Measurements from ENCODE around the gene KLF1. TPM values are rescaled to one million over a fixed set of nuclear protein-coding genes. Genes with fewer than 3 reads are reported as not detected.
"Not testable (repeated sequence)": the region's sequence is repeated elsewhere in the genome, so short reads cannot be mapped to it uniquely, and the experiment has no call there.

KLF1 gene
- polyA plus RNA-seq, 1 of the 3 experiments (the other 2 are of a cell fraction) = not detected

DNA sequence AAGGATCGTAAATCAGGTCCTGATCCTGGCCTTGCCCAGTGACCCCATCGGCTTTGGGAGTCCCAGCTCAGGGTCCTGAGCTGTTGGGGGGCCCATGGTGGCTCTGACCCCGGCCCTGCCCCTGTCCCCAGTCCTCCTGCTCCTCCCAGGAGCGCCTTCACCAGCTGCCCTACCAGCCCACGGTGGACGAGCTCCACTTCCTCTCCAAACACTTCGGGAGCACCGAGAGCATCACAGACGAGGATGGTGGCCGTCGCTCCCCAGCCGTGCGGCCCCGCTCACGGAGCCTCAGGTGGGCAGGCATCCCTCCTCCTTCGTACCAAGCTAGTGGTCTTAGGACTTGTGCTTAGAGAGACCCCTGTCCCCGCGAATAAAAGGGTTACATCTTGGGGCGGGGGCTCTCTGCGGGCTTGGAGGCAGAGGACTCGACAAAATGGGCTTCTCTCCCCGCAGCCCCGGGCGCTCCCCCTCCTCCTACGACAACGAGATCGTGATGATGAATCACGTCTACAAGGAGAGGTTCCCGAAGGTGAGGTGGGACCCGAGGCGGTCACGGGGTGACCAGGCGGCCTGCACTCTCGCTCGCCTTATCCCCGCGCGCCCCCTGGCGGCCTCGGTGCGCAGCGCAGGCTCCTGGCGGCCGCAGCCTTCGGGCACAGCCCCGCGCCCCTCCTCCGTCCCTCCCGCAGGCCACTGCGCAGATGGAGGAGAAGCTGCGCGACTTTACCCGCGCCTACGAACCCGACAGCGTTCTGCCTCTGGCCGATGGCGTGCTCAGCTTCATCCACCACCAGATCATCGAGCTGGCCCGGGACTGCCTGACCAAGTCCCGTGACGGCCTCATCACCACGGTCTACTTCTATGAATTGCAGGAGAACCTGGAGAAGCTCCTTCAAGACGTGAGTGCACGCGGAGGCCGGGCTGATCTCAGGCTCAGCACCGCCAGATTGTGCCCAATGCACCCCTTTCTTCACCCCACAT, 39.6 kb downstream of the KLF1 start (continued):
- TF ChIP-seq, protein P1, sequence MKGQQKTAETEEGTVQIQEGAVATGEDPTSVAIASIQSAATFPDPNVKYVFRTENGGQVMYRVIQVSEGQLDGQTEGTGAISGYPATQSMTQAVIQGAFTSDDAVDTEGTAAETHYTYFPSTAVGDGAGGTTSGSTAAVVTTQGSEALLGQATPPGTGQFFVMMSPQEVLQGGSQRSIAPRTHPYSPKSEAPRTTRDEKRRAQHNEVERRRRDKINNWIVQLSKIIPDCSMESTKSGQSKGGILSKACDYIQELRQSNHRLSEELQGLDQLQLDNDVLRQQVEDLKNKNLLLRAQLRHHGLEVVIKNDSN (IDR thresholded peaks at IDR 0.05; ENCODE audit: borderline replicate concordance, low read depth) = no peak; the same call in 1 of the 2 replicates
- TF ChIP-seq, protein P2, sequence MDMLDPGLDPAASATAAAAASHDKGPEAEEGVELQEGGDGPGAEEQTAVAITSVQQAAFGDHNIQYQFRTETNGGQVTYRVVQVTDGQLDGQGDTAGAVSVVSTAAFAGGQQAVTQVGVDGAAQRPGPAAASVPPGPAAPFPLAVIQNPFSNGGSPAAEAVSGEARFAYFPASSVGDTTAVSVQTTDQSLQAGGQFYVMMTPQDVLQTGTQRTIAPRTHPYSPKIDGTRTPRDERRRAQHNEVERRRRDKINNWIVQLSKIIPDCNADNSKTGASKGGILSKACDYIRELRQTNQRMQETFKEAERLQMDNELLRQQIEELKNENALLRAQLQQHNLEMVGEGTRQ (IDR thresholded peaks at IDR 0.05; ENCODE audit: borderline replicate concordance, low read depth, low read length) = no peak
- TF ChIP-seq TEAD4 (IDR thresholded peaks at IDR 0.05; ENCODE audit: borderline replicate concordance, insufficient read depth) (no peak), FOSL2 (IDR thresholded peaks at IDR 0.05; ENCODE audit: borderline replicate concordance, low read depth) (no peak)
- TF ChIP-seq, protein P3, sequence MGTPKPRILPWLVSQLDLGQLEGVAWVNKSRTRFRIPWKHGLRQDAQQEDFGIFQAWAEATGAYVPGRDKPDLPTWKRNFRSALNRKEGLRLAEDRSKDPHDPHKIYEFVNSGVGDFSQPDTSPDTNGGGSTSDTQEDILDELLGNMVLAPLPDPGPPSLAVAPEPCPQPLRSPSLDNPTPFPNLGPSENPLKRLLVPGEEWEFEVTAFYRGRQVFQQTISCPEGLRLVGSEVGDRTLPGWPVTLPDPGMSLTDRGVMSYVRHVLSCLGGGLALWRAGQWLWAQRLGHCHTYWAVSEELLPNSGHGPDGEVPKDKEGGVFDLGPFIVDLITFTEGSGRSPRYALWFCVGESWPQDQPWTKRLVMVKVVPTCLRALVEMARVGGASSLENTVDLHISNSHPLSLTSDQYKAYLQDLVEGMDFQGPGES (IDR thresholded peaks at IDR 0.05; ENCODE audit: low read depth, low read length) = no peak

DNA sequence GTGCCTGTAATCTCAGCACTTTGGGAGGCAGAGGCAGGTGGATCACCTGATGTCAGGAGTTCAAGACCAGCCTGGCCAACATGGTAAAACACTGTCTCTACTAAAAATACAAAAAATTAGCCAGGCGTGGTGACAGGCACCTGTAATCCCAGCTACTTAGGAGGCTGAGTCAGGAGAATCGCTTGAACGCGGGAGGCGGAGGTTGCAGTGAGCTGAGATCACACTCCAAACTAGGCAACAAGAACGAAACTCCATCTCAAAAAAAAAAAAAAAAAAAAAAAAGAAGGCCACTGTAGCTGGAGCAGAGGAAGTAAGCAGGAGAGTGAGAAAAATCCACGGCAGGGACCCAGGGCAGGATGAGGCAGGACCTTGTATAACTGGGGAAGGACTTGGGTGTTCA, 40.4 kb downstream of the KLF1 start:
- H3K27me3 ChIP-seq (ENCODE audit: insufficient read depth); H3K4me2 ChIP-seq; H3K9me2 ChIP-seq; H3K27ac ChIP-seq (ENCODE audit: low read depth in 2 of 2, low read length in 1 of 2); DNase-seq; H3K4me3 ChIP-seq (ENCODE audit: low read depth in 2 of 2, low read length in 1 of 2); H3K9me3 ChIP-seq; H3K4me1 ChIP-seq (ENCODE audit: control insufficient read depth in 1 of 2, insufficient read depth in 2 of 2, low read depth in 1 of 2, low read length in 1 of 2); H2AFZ ChIP-seq (ENCODE audit: low read depth); H3F3A ChIP-seq (replicated peaks; ENCODE audit: insufficient read depth); H3K9ac ChIP-seq; H3K79me2 ChIP-seq (ENCODE audit: insufficient read depth); H3K36me3 ChIP-seq (replicated peaks in 1 of 2; ENCODE audit: control insufficient read depth in 1 of 2, insufficient read depth in 2 of 2, low read length in 1 of 2); H4K20me1 ChIP-seq (ENCODE audit: insufficient read depth): not testable (repeated sequence)
- ChIA-PET CTCF (interaction anchor here (0.6 to 4.9 kb wide), 29 partner anchors 8 to 169 kb away, joined by 3 to 69 read pairs (median 6); partner anchors contain the start of genes BEST2, DNASE2, JUNB and KLF1), POLR2A (interaction anchor here (1.0 to 1.7 kb wide), 2 partner anchors 18 to 55 kb away, joined by 3 to 4 read pairs; no protein-coding TSS in a partner anchor)
- WGBS (ENCODE audit: low lambda C conversion rate) = 88% methylated on average over 7 of the region's 7 CpGs

DNA sequence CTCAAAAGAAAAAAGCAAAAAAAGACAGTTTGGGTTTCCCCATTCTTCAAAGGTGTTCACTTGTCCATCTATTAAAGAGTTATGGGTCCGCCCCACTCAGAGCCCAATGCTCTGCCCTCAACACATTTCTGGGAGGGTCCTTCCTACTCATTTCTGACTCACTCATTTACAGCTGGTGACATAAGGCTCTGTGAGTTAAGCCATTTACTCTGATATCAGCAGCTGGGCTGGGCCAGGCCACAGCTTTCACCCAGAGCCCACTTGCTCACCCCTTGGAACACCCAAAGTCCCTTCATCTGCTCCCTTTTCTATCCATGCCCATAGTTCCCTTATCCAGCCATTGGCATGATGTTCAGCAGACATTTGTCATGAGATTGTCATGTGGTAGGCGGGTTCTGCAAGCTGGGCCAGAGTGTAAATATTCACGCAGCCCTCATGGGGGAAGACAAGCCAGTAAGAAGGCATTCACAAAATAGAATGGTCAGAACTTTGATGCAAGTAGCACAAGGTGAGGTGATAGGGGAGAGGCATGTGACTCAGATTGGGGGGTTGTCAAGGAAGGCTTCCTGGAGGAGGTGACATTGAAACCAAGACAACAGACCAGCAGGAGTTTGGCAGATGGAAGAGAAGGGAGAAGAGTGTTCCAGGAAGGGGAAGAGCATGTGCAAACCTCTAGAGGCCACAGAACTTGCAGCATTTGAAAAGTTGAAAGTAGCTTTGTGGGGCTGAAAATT, 42.8 kb downstream of the KLF1 start:
- no peak overlapping the region for H3K27ac ChIP-seq (ENCODE audit: low read depth in 2 of 2, low read length in 1 of 2)
- no peaks in the 10 kb centered on the region for H3K9me2 ChIP-seq
- H3K27me3 ChIP-seq (ENCODE audit: insufficient read depth) = no peaks in the 10 kb centered on the region
- ChIA-PET CTCF (interaction anchor here (0.6 to 1.2 kb wide), 2 partner anchors 36 to 41 kb away, joined by 3 read pairs; no protein-coding TSS in a partner anchor), POLR2A (no interaction called here)
- H3K36me3 ChIP-seq (replicated peaks in 1 of 2; ENCODE audit: control insufficient read depth in 1 of 2, insufficient read depth in 2 of 2, low read length in 1 of 2) = no peaks in the 10 kb centered on the region
- TF ChIP-seq MEF2A (IDR thresholded peaks at IDR 0.05; ENCODE audit: borderline replicate concordance, low read depth) = no peak
- no peak for TF ChIP-seq MXI1 (IDR thresholded peaks at IDR 0.05; ENCODE audit: low read depth, low read length)
- no peak for TF ChIP-seq GATA2 (CRISPR knock-in tag; IDR thresholded peaks at IDR 0.05)
- TF ChIP-seq RFX5 (IDR thresholded peaks at IDR 0.05; ENCODE audit: low read length) = no peak
- TF ChIP-seq TAF1 (IDR thresholded peaks at IDR 0.05; ENCODE audit: borderline replicate concordance, low read depth, low read length) = no peak
- H2AFZ ChIP-seq (ENCODE audit: low read depth) = no peak overlapping the region
- H3K4me2 ChIP-seq = no peak overlapping the region
- no peak for DNase-seq
- peaks cover 0 to 25% of the 10 kb centered on the region in 2 experiments; a peak in 1 of 4 replicates for H3K4me1 ChIP-seq (ENCODE audit: control insufficient read depth in 1 of 2, insufficient read depth in 2 of 2, low read depth in 1 of 2, low read length in 1 of 2)
- no peak overlapping the region for H3K9ac ChIP-seq
- H3K9me3 ChIP-seq = no peaks in the 10 kb centered on the region
- H3F3A ChIP-seq (replicated peaks; ENCODE audit: insufficient read depth) = peaks cover 12% of the 10 kb centered on the region
- H3K4me3 ChIP-seq (ENCODE audit: low read depth in 2 of 2, low read length in 1 of 2) = no peak overlapping the region
- WGBS (ENCODE audit: low lambda C conversion rate) = 90% methylated on average over 3 of the region's 3 CpGs
- H3K79me2 ChIP-seq (ENCODE audit: insufficient read depth) = no peaks in the 10 kb centered on the region
- H4K20me1 ChIP-seq (ENCODE audit: insufficient read depth) = no peaks in the 10 kb centered on the region

Measured in SK-N-SH (cell line).